VCaP (cell line): ENCODE measurements around the gene PNPLA7.

ENCODE experiments used
- H3K27ac ChIP-seq: fragments of 450-650 bp; 2 replicates; pipeline ENCODE4 v1.5.1; 2017
- TF ChIP-seq, protein P1 (sequence below): fragments of 450-650 bp; conservative IDR thresholded peaks from 2 replicates; pipeline ENCODE4 v1.5.1; 2017; ENCODE audit warnings: mild to moderate bottlenecking, moderate library complexity

The PNPLA7 gene

DNA sequence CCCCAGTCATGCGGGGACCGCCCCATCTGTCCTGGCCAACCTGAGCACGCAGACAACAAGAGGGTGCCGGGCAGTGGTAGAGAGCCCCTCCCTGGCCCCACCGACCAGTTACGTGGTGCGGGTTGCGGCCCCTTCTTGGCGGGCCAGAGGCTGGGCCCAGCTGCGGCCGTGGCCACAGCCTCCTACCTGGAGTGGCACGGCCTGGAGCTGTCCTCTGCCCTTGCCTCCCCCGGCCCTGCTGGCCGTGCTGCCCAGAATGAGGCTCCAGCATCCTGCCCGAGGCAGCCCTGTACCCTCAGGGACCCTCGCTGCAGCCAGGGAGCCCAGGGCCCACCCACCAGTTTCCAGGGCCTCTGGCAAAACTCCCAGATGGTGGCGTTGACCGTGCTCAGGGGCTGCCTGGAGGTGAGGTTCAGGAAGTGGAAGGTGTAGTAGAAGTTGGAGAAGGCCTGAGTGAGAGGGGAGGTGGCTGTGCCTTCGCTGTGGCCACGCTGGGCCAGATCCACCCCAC is 114.8 kb downstream of the PNPLA7 start:
- TF ChIP-seq, protein P1, sequence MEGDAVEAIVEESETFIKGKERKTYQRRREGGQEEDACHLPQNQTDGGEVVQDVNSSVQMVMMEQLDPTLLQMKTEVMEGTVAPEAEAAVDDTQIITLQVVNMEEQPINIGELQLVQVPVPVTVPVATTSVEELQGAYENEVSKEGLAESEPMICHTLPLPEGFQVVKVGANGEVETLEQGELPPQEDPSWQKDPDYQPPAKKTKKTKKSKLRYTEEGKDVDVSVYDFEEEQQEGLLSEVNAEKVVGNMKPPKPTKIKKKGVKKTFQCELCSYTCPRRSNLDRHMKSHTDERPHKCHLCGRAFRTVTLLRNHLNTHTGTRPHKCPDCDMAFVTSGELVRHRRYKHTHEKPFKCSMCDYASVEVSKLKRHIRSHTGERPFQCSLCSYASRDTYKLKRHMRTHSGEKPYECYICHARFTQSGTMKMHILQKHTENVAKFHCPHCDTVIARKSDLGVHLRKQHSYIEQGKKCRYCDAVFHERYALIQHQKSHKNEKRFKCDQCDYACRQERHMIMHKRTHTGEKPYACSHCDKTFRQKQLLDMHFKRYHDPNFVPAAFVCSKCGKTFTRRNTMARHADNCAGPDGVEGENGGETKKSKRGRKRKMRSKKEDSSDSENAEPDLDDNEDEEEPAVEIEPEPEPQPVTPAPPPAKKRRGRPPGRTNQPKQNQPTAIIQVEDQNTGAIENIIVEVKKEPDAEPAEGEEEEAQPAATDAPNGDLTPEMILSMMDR, result no peak
- no peak overlapping the region for H3K27ac ChIP-seq

DNA sequence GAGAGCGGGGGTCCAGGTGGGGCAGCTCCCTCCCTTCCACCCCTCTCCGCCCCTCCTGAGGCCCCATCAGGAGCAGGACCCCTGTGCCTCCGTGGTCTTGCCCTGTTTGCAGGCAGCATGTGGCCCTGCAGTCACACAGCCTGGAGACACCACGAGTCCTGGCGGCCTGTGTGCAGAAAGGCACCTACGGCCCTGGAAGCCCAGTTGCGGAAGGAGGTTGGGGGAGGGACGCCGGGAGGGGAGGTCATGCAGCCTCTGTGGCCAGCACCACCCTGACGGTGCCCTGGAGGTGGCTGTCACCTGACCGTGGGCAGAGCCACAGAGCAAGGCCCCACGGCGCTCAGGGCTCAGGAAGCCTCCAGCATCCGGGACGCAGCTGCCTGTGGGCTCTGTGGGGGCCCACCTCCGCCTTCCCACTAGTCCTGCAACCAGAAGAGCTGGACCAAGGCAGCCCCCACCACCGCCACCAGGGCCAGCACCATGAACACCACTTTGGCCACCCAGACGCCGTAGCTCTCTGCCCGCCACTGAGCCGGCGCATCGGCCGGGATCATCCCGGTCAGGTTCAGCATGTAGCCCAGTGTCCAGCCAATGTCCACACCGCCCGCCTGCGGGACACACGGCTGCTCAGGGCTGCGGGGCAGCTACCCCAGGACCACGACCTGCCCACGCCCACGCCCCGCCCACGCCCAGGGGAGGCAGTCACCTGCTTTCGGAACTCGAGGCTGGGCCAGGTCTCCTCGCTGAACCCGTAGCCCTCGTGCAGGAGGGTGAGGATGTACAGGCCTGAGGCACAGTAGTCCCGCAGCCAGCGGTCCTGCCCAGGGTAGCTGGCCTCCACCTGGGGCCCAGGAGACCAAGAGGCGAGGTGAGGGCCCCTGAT is 115.5 kb downstream of the PNPLA7 start:
- TF ChIP-seq, protein P1, result no peak
- no peak overlapping the region for H3K27ac ChIP-seq

DNA sequence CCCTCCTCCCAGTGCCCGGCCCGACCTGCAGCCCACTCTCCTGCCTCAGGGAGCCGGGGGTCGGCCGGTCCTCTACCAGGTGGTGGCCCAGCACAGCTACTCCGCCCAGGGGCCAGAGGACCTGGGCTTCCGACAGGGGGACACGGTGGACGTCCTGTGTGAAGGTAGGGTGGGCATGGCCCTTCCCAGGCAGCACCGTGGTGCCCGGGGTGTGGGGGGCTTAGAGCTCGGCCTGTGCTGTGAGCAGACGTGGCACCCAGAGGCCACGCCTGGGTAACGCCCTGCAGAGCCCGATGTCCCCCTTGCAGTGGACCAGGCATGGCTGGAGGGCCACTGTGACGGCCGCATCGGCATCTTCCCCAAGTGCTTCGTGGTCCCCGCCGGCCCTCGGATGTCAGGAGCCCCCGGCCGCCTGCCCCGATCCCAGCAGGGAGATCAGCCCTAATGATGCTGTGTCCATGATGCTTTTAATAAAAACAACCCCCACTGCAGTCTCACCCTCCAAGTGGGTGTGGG is 116.2 kb downstream of the PNPLA7 start:
- H3K27ac ChIP-seq, result no peak overlapping the region
- TF ChIP-seq, protein P1, result no peak

DNA sequence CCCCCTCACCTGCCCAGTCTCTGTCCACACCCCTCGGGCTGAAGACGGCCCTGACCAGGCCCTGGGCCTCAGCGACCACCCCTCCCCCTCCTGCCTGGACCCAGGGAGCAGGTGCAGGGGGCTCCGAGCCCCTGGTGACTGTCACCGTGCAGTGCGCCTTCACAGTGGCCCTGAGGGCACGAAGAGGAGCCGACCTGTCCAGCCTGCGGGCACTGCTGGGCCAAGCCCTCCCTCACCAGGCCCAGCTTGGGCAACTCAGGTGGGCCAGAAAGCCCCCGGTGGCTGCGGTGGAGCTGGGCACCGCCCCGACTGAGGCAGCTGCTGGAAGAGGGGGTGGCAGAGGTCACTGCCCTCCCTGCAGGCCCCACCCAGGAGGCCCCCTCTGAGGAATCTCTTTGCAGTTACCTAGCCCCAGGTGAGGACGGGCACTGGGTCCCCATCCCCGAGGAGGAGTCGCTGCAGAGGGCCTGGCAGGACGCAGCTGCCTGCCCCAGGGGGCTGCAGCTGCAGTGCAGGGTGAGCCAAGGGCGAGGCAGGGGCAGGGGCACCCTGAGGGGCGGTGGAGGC is 116.8 kb downstream of the PNPLA7 start:
- TF ChIP-seq, protein P1, result no peak
- H3K27ac ChIP-seq, result no peak overlapping the region

DNA sequence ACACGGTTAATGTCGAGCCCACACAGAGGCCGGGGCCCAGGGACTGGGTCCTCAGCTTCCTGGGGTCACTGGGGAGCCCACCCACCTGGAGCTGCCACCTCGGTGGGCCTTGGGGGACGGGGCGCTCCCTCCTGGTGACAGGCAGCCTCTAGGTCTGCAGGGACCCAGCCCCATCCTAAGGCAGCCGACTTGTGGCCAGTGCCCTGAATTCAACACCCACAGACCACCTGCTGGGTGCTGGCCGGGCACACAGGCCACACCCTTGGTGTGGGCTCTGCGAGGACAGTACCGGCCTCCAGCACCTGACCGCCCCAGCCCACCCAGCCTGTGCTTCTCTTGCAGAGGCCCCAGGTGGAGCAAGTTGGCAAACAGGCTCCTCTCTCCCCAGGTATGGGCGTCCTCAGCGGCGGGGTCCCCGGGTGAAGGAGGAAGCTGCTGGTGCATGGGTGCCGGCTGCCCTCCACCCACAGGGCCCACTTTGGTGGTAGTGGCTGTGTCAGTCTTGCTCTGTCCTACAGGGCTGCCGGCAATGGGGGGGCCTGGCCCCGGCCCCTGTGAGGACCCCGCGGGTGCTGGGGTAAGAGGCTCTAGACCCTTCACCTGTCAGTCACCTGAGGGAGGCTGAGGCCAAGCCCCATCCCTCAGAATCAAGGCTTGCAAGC is 117.4 kb downstream of the PNPLA7 start:
- no peak overlapping the region for H3K27ac ChIP-seq
- TF ChIP-seq, protein P1, result no peak

DNA sequence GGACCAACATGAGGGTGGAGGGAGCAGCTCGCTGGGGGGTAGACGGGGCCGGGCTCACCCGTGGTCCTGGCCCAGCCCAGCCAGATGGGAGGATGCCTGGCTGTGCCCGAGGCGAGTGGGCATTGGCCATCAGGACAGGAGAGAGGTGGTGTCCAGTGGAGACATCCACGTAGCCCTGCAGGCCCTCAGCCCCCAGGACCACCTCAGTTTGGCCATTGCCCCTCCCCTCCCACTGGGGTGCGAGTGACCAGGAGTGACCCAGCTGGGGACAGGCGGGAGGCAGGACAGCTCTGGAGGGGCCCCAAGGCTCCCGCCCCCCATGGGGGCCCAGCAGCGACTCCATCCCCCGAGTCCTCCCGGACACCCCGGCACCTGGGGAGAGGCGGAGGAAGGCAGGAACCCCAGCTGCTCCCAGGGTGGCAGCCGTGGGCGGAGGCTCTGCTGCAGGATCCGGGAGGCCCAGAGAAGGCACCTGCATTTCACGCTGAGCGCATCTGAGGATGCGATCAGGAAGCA is 118.7 kb downstream of the PNPLA7 start:
- H3K27ac ChIP-seq, result no peak overlapping the region
- TF ChIP-seq, protein P1, result no peak
